Thymus (tissue), 11 donors: Measurements from ENCODE around the gene TEX50. TPM values are rescaled to one million over a fixed set of nuclear protein-coding genes. Genes with fewer than 3 reads are reported as not detected.
"Not testable (repeated sequence)": the region's sequence is repeated elsewhere in the genome, so short reads cannot be mapped to it uniquely, and the experiment has no call there.

Experiments
- DNase-seq, 9 donors: peaks; one replicate each; pipeline ENCODE4 v3.0.0-alpha.2; 2013; ENCODE audit warnings: low spot score in 9 of 9, low read depth in 6 of 9, missing footprints in 1 of 9
- H3K27ac ChIP-seq, 2 donors: one replicate each; pipeline ENCODE4 v1.5.1; 2013; ENCODE audit warnings: control low read depth in 1 of 2, low read depth in 1 of 2, low read length in 1 of 2, mild to moderate bottlenecking in 1 of 2, moderate library complexity in 1 of 2
- H3K27me3 ChIP-seq, 2 donors: one replicate each; pipeline ENCODE4 v1.5.1; 2013; ENCODE audit warnings: low read length in 1 of 2; ENCODE audit not compliant: control insufficient read depth in 2 of 2, insufficient read depth in 1 of 2
- H3K36me3 ChIP-seq, 2 donors: one replicate each; pipeline ENCODE4 v1.5.1; 2013; ENCODE audit warnings: low read length in 1 of 2, mild to moderate bottlenecking in 1 of 2, moderate library complexity in 1 of 2; ENCODE audit not compliant: control insufficient read depth in 2 of 2, insufficient read depth in 2 of 2
- H3K4me1 ChIP-seq, 2 donors: one replicate each; pipeline ENCODE4 v1.5.1; 2013; ENCODE audit warnings: low read length in 2 of 2; ENCODE audit not compliant: control insufficient read depth in 2 of 2, insufficient read depth in 2 of 2
- H3K4me3 ChIP-seq, 2 donors: one replicate each; pipeline ENCODE4 v1.5.1; 2013; ENCODE audit warnings: low read length in 2 of 2, control low read depth in 1 of 2, mild to moderate bottlenecking in 1 of 2
- H3K9me3 ChIP-seq, 2 donors: one replicate each; pipeline ENCODE4 v1.5.1; 2013; ENCODE audit warnings: low read length in 1 of 2, mild to moderate bottlenecking in 1 of 2; ENCODE audit not compliant: control insufficient read depth in 2 of 2, insufficient read depth in 1 of 2
- WGBS: extraction: QIAGEN DNeasy Blood & Tissue Kit; methylation state at CpG from one replicate; pipeline ENCODE4 v1.1.7; 2013; 5-methylcytosine and 5-hydroxymethylcytosine counted together
- polyA plus RNA-seq: library from polyadenylated mRNA; stranded (reverse); fragments of 200-250 nt; gene quantifications from one replicate; pipeline ENCODE4 v1.2.3, GENCODE V29; 2013
- total RNA-seq: library from RNA; stranded (reverse); fragments of 120-200 nt; gene quantifications from one replicate; pipeline ENCODE4 v1.2.4, GENCODE V29; 2013
- donor health status: healthy.

Gene TEX50
- total and polyA plus RNA-seq, 2 donors: not detected

DNA sequence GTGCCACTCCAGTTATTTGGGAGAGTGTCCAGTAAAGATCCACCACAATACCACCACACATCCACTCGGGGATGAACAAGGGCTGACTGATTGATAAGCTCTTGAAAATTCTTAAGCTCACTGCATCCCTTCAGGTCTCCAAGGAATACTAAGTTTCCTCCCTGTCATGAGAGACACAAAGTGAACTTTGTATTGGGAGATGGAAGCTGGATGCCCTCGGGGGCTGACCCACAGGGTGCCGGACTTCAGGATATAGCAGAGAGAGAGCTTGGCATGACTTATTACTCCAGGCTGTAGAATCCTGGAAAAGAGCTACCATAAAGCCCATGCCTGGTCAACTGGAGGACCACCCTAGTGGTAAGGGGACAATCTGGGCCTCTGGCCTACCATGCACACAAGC, 50.0 kb downstream of the TEX50 start:
- DNase-seq, H3K4me3 ChIP-seq, H3K4me1 ChIP-seq, H3K27ac ChIP-seq, H3K36me3 ChIP-seq, H3K27me3 ChIP-seq, H3K9me3 ChIP-seq: not testable (repeated sequence)
- 95% methylated on average over 3 of the region's 3 CpGs for WGBS

Other genes with a start within 250 kb of the TEX50 start
- gene PRDX6, start 158.0 kb upstream of the TEX50 start, total RNA-seq: 88.1 TPM
- 297 TPM for gene PRDX6, start 158.0 kb upstream of the TEX50 start, polyA plus RNA-seq
- 0.09 TPM for gene SLC9C2, start 32.3 kb upstream of the TEX50 start, total RNA-seq
- 0.14 TPM for gene SLC9C2, start 32.3 kb upstream of the TEX50 start, polyA plus RNA-seq
- 0.33 TPM for gene ANKRD45, start 34.5 kb downstream of the TEX50 start, total RNA-seq
- 0.71 TPM for gene ANKRD45, start 34.5 kb downstream of the TEX50 start, polyA plus RNA-seq
- gene KLHL20, start 79.6 kb downstream of the TEX50 start, total RNA-seq: 18.0 TPM
- gene KLHL20, start 79.6 kb downstream of the TEX50 start, polyA plus RNA-seq: 13.2 TPM
- gene DARS2, start 189.3 kb downstream of the TEX50 start, total RNA-seq: 14.4 TPM
- 8.0 TPM for gene DARS2, start 189.3 kb downstream of the TEX50 start, polyA plus RNA-seq
- gene CENPL, start 189.5 kb downstream of the TEX50 start, total RNA-seq: 17.7 TPM
- 6.3 TPM for gene CENPL, start 189.5 kb downstream of the TEX50 start, polyA plus RNA-seq
- 545 TPM for gene GAS5, start 232.7 kb downstream of the TEX50 start, total RNA-seq
- 1,180 TPM for gene GAS5, start 232.7 kb downstream of the TEX50 start, polyA plus RNA-seq
- 4.7 TPM for gene ZBTB37, start 233.0 kb downstream of the TEX50 start, total RNA-seq
- 4.1 TPM for gene ZBTB37, start 233.0 kb downstream of the TEX50 start, polyA plus RNA-seq